ENCODE measurements around the gene FNDC3A. TPM values are rescaled to one million over a fixed set of nuclear protein-coding genes. Genes with fewer than 3 reads are reported as not detected.

Gene FNDC3A
- total RNA-seq, 1 donor from 2014 or later: 22.7 TPM

DNA sequence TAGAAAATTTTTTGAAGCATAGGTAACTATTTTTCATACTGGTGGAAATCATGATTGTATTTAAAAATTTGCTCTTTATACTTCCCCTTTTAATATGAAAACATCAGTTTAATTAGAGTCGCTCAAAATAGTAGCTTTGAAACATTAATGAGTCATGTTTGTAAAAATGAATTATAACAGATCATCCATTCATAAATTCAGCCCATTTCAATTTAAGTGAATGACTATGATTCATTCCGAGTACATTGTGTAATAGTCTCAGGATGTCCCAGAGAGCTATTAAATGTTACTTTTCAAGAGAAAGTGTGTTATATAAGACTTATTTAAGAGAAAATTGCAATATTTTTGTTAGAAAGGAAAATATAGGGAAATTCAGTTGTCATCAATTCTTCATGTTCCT lies 111.0 kb downstream of the FNDC3A start:
- intact Hi-C loops (cut with DNase I): no loop called here
- Histone ChIP-seq H3K27ac (no peak overlapping the region), H3K4me1 (peaks cover 0 to 18% of the 10 kb centered on the region in 2 donors), H3K36me3 (no peaks in the 10 kb centered on the region), H3K4me3 (no peak overlapping the region), H3K27me3 (no peaks in the 10 kb centered on the region), H3K9me3 (no peaks in the 10 kb centered on the region)
- TF ChIP-seq, protein P1, sequence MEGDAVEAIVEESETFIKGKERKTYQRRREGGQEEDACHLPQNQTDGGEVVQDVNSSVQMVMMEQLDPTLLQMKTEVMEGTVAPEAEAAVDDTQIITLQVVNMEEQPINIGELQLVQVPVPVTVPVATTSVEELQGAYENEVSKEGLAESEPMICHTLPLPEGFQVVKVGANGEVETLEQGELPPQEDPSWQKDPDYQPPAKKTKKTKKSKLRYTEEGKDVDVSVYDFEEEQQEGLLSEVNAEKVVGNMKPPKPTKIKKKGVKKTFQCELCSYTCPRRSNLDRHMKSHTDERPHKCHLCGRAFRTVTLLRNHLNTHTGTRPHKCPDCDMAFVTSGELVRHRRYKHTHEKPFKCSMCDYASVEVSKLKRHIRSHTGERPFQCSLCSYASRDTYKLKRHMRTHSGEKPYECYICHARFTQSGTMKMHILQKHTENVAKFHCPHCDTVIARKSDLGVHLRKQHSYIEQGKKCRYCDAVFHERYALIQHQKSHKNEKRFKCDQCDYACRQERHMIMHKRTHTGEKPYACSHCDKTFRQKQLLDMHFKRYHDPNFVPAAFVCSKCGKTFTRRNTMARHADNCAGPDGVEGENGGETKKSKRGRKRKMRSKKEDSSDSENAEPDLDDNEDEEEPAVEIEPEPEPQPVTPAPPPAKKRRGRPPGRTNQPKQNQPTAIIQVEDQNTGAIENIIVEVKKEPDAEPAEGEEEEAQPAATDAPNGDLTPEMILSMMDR (IDR thresholded peaks at IDR 0.05): no peak
- no peak for DNase-seq (ENCODE audit: low spot score in 2 of 2)

DNA sequence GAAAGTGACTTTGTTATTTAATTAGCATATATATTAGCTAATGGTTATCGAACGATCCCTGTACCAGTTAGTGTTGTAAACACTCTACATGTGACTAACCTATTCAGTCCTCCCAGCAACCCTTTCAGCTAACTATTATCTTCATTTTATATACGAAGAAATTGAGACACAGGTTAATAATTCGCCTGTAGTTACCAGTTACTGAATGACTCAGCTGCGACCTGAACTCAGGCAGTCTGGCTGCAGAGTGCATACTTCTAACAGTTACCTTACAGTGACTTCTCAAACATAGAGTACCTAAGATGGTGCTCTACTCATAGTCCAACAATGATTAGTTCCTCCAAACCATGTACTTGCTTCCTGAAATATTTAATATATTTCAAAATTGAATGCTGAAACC lies 117.7 kb downstream of the FNDC3A start:
- Histone ChIP-seq H3K9me3 (no peaks in the 10 kb centered on the region), H3K27ac (no peak overlapping the region), H3K36me3 (no peaks in the 10 kb centered on the region), H3K4me3 (no peak overlapping the region), H3K4me1 (peaks cover 13 to 23% of the 10 kb centered on the region in 2 donors), H3K27me3 (no peaks in the 10 kb centered on the region)
- DNase-seq (ENCODE audit: low spot score in 2 of 2): no peak
- intact Hi-C loops (cut with DNase I): loop anchor here (10.0 kb wide), 1 partner anchor 279 kb away; no protein-coding TSS in a partner anchor
- TF ChIP-seq, protein P1 (IDR thresholded peaks at IDR 0.05): no peak

DNA sequence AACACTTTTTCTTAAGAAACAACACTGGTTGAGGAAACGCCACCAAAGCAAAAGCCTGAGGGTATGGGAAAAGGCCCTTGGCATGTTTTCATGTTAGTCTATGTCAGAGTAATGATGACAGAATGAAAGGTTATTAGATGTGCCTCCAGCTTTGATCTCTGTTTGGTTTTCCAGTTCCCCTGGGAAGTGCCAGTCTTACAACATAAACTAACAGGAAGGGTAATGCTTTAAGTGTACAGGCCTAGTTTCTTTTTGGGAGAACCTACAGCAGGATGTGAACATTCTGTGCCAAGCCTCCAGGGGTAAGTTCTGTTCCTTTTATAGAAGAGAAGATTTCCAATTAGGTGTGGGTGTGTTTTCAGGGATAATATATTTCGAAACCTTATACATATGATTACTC lies 121.7 kb downstream of the FNDC3A start:
- intact Hi-C loops (cut with DNase I): loop anchor here (10.0 kb wide), 1 partner anchor 283 kb away; no protein-coding TSS in a partner anchor
- peaks cover 13 to 28% of the 10 kb centered on the region in 2 donors for H3K4me1 ChIP-seq
- H3K36me3 ChIP-seq: no peaks in the 10 kb centered on the region
- H3K4me3 ChIP-seq: no peak overlapping the region
- H3K9me3 ChIP-seq: no peaks in the 10 kb centered on the region
- H3K27me3 ChIP-seq: no peaks in the 10 kb centered on the region
- peak overlapping the region; percentile 63 to 65 for H3K27ac ChIP-seq
- no peak for DNase-seq (ENCODE audit: low spot score in 2 of 2)
- TF ChIP-seq, protein P1 (IDR thresholded peaks at IDR 0.05): no peak

DNA sequence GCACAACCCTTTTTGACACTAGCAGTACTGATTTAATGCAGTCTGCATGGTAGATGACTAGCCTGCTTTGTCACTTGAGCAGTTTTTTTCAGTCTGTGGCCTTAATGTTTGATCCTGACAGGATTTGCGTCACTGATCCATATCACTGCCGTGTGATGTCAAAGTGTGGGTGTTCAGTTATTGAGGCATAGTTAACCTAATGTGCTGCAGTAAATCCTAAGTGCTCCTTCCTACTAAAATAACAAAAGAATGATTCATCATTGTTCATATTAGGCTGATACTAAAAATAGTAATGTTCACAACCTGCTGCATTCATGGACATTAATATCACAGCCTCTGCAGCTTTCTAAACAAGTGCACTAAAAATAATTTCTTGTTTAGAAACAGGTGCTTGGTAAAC lies 122.5 kb downstream of the FNDC3A start:
- DNase-seq (ENCODE audit: low spot score in 2 of 2): peak in 1 of 2 donors; percentile 73
- TF ChIP-seq, protein P1 (IDR thresholded peaks at IDR 0.05): no peak
- Histone ChIP-seq H3K36me3 (no peaks in the 10 kb centered on the region), H3K4me1 (peaks cover 13 to 28% of the 10 kb centered on the region in 2 donors), H3K27me3 (no peaks in the 10 kb centered on the region), H3K27ac (peak overlapping the region; percentile 63 to 65), H3K4me3 (peak overlapping the region in 1 of 2 donors; percentile 5), H3K9me3 (no peaks in the 10 kb centered on the region)
- intact Hi-C loops (cut with DNase I): loop anchor here (10.0 kb wide), 1 partner anchor 283 kb away; no protein-coding TSS in a partner anchor

DNA sequence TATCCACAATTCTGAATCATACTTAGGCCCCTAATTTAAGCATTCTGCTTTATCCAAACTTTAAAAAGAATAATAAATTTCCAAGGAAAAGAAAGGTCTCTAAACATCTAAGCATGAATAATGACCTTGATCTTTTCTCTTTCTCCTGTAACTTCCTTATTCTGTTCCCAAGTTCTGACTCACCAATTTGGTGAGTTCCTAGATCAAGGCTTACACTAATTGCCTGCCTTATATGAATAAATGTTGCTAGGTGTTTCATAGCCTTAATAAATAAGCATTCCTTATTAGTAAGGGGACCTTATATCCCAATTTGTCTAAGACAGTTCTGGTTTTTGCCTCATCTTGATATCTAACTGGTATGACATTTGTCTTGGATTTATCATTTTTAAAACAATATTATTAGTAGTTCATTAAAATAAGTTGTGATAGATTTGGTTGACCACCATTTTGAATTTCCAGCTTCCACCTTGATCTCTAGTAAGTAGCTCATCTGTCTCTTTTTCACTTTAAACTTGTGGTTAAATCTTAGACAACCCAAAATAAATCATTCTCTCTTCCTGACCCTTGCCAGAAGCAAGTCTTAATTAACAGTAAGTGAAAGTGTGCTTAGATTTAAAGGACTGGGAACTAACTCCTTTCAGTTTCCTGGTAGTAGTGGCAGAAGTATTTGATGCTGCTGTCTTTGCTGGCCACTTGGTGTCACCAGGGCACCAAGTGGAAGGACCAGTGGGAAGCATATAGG lies 123.2 kb downstream of the FNDC3A start:
- TF ChIP-seq, protein P1 (IDR thresholded peaks at IDR 0.05): peak in 1 of 3 experiments; percentile 35
- intact Hi-C loops (cut with DNase I): loop anchor here (10.0 kb wide), 1 partner anchor 284 kb away; no protein-coding TSS in a partner anchor
- Histone ChIP-seq H3K27ac (peak overlapping the region; percentile 9 to 43), H3K9me3 (no peaks in the 10 kb centered on the region), H3K4me1 (peaks cover 13 to 28% of the 10 kb centered on the region in 2 donors), H3K4me3 (no peak overlapping the region), H3K36me3 (no peaks in the 10 kb centered on the region), H3K27me3 (no peaks in the 10 kb centered on the region)
- DNase-seq (ENCODE audit: low spot score in 2 of 2): no peak
